K562 (cell line): ENCODE data around the gene TAS1R3. TPM values are rescaled to one million over a fixed set of nuclear protein-coding genes. Genes with fewer than 3 reads are reported as not detected.

Source experiments
- CREB1 ChIP-seq, 2 experiments: sonication (generic) in 1 of 2; formaldehyde crosslinking in 1 of 2; IDR thresholded peaks; 2 replicates each; pipeline versions ENCODE4 v1.6.1 to v1.8.0; 2012 to 2022; ENCODE audit warnings: inconsistent platforms in 1 of 2, mild to moderate bottlenecking in 1 of 2, missing genetic modification reagents in 1 of 2, moderate library complexity in 1 of 2
- E2F1 ChIP-seq: sonication (generic); formaldehyde crosslinking; IDR thresholded peaks from 2 replicates; pipeline ENCODE4 v1.8.1; 2023; ENCODE audit warnings: mild to moderate bottlenecking, missing genetic modification reagents, moderate library complexity
- GTF2B ChIP-seq: IDR thresholded peaks from 2 replicates; pipeline ENCODE4 v1.6.1; 2011; ENCODE audit not compliant: insufficient read length; ENCODE audit errors: extremely low read depth
- IFI16 ChIP-seq: fragments of 250-450 bp; sonication (Bioruptor Pico); IDR thresholded peaks from 2 replicates; pipeline ENCODE4 v2.1.2; 2022; ENCODE audit warnings: mild to moderate bottlenecking, inconsistent platforms
- NONO ChIP-seq, 2 experiments: fragments of 200-400 bp in 1 of 2; fragments of 450-650 bp in 1 of 2; formaldehyde crosslinking in 1 of 2; IDR thresholded peaks; 2 replicates each; pipeline ENCODE4 v1.6.1; 2017; ENCODE audit warnings: low read depth in 2 of 2, mild to moderate bottlenecking in 2 of 2, moderate library complexity in 2 of 2, low read length in 1 of 2
- NUFIP1 ChIP-seq: fragments of 450-650 bp; IDR thresholded peaks from 2 replicates; pipeline ENCODE4 v1.6.1; 2018; ENCODE audit not compliant: partially characterized antibody
- PRDM10 ChIP-seq: fragments of 450-650 bp; IDR thresholded peaks from 2 replicates; pipeline ENCODE4 v1.6.1; 2018; ENCODE audit not compliant: partially characterized antibody
- RBM14 ChIP-seq: fragments of 200-400 bp; formaldehyde crosslinking; IDR thresholded peaks from 2 replicates; pipeline ENCODE4 v1.6.1; 2018; ENCODE audit warnings: low read depth, mild to moderate bottlenecking, low read length, moderate library complexity, borderline replicate concordance; ENCODE audit not compliant: insufficient read depth
- RHOXF2B ChIP-seq: fragments of 250-450 bp; sonication (Bioruptor Pico); conservative IDR thresholded peaks from 2 replicates; pipeline ENCODE4 v1.5.1; 2021
- ZKSCAN3 ChIP-seq: fragments of 250-450 bp; sonication (Bioruptor Pico); IDR thresholded peaks from 2 replicates; pipeline ENCODE4 v1.4.0; 2020
- ZNF12 ChIP-seq: sonication (generic); formaldehyde crosslinking; IDR thresholded peaks from 2 replicates; pipeline ENCODE4 v1.4.0; 2020; ENCODE audit warnings: mild to moderate bottlenecking, missing genetic modification reagents
- ZNF778 ChIP-seq: fragments of 450-650 bp; formaldehyde crosslinking; IDR thresholded peaks from 2 replicates; pipeline ENCODE4 v1.4.0; 2020; ENCODE audit warnings: mild to moderate bottlenecking, moderate library complexity
- ZSCAN29 ChIP-seq: fragments of 450-650 bp; IDR thresholded peaks from 2 replicates; pipeline ENCODE4 v1.6.1; 2017
- polyA plus RNA-seq, 8 experiments: library from polyadenylated mRNA; depleted of rRNA in 4 of 8; stranded (reverse) in 5 of 8; unstranded in 3 of 8; fragments of >200 nt; fragmentation: Nextera tagmentation in 2 of 8; fragmentation: Illumina TruSeq in 1 of 8; extraction: Ambion mirVana in 2 of 8; extraction: Trizol in 1 of 8; gene quantifications; 2 replicates each; pipeline versions ENCODE4 v1.2.1 to v1.2.3, GENCODE V29; 2011 to 2014; ENCODE audit warnings: inconsistent platforms in 1 of 8, missing spikeins in 1 of 8
- total RNA-seq, 7 experiments: library from RNA; depleted of rRNA in 6 of 7; stranded (reverse); fragments of >200 nt in 6 of 7; fragmentation: Illumina TruSeq in 2 of 7; extraction: Trizol in 2 of 7; gene quantifications; 2 replicates each; pipeline versions ENCODE4 v1.2.1 to v1.2.3, GENCODE V29; 2011 to 2021; ENCODE audit warnings: low replicate concordance in 1 of 7

TAS1R3 gene
- total and polyA plus RNA-seq, 9 of the 15 experiments (the other 6 are each of a cell fraction or from before 2014, with no cell fraction given), result 0.07 to 0.13 TPM; not detected in 7

- no peak for TF ChIP-seq E2F1 (CRISPR knock-in tag)
- TF ChIP-seq ZKSCAN3 (CRISPR knock-in tag), result no peak
- TF ChIP-seq RHOXF2B, result no peak
- no peak for TF ChIP-seq GTF2B
- no peak for TF ChIP-seq ZSCAN29
- TF ChIP-seq ZNF778, result no peak
- no peak for TF ChIP-seq NONO (IDR thresholded peaks at IDR 0.05; ENCODE audit: low read depth in 2 of 2, low read length in 1 of 2)
- no peak for TF ChIP-seq PRDM10
- TF ChIP-seq RBM14, result no peak
- no peak for TF ChIP-seq NUFIP1
- TF ChIP-seq CREB1 (IDR thresholded peaks at IDR 0.05), result no peak
- peak; percentile 22; the same call in 1 of the 2 replicates for TF ChIP-seq CREB1 (CRISPR knock-in tag; IDR thresholded peaks at IDR 0.05)
- TF ChIP-seq ZNF12, result no peak
- no peak for TF ChIP-seq IFI16 (CRISPR knock-in tag)
These were observed 40.9 kb downstream of the TAS1R3 start (continued) for GRCh38 chr1:1371746-1372711.
